HG02943 (cell line): ENCODE measurements around the gene TRIO.

Source experiments
- ATAC-seq: cut with Tn5 transposase; IDR thresholded peaks from one replicate; pipeline ENCODE4 v1.9.1; 2021; ENCODE audit warnings: mild to moderate bottlenecking, low read depth, moderate library complexity; ENCODE audit not compliant: unreplicated experiment

Gene TRIO

GRCh38 chr5:14239404-14239803 is 96.3 kb downstream of the TRIO start:
- ATAC-seq, result no peak

DNA sequence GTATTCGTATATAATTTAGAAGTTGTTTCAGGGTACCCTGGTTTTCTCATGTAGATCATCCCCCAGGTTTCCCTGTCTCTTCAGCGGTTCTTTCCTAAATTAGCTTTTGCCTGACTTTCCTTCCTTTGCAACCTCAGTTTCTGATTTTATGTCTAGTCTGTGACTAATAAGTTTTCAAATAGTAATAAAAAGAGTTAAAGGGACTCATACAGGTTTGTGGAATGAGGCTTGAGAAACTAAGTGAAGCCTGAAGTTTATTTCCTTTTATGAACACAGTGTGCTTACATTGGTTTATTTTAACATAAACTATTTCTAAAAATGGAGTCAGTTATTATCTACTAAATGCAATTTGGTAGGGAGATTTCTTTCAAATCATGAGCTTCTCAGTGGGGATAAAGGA is 96.8 kb downstream of the TRIO start:
- no peak for ATAC-seq

DNA sequence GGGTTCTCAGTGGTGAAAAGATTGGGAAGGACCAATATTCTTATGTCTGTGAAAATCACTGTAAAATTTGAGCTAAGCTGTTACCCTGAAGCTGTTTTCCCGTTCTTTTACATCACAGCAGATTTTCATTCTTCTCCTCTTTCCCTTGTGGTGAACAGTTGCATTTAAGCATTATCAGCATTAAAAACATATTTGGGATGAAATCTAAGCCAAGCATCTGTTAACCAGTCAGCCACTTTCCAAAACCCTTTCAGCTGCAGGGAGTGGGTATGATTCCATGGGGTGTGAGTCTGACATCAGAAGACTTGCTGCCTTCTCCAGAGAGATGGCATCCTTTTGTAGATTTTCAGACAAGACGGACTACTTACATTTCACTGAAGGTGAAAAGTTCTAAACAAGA is 97.2 kb downstream of the TRIO start:
- no peak for ATAC-seq

- ATAC-seq, result no peak
These were observed 98.0 kb downstream of the TRIO start for GRCh38 chr5:14241141-14241540.

GRCh38 chr5:14242447-14242846 is 99.3 kb downstream of the TRIO start:
- no peak for ATAC-seq

DNA sequence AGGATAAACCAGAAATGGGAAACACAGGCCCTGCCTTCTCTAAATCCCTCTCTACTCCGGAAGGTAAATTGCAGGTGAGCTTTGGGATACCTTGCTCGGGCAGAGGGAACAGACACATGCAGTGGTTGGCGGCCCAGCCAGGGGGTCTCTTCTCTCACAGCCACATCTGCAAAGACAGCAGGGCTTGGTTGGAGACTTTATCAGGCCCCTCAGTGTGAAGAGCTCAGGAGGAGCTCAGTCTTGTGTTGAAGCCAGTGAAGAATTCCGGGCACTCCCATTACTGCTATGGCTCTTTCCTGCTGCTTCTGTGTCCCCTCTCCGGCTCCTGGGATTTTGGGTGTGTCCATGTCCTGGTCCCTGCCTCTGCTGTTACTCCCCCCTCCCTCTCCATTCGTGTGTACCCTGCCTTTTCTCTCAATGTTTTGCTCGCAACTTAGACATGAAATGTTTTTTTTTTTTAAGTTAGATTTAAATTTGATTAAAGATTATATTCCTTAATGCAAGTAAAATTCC is 99.8 kb downstream of the TRIO start:
- no peak for ATAC-seq

- no peak for ATAC-seq
These were observed 100.6 kb downstream of the TRIO start for GRCh38 chr5:14243766-14244165.

DNA sequence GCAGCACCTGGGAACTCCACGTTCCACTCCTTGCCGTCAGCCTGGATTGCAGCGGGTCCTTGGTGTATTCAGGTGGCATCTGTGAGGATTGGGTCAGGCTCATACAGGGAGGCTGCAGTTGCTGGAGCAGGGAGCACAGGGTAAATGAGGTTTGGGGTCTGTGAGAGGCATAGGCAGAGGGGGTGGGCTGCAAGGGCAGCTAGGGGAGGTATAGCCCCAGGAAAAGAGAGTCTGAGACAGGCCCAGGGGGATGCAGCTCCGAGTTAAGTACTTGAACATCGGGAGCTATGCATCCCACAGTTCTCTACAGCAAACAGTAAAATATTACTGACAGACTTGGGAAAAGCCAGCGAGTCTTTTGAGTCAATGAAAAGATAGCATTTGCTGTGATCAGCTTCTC is 101.6 kb downstream of the TRIO start:
- no peak for ATAC-seq

- no peak for ATAC-seq
These were observed 102.2 kb downstream of the TRIO start for GRCh38 chr5:14245132-14245925.

GRCh38 chr5:14246350-14247053 is 103.4 kb downstream of the TRIO start:
- no peak for ATAC-seq

DNA sequence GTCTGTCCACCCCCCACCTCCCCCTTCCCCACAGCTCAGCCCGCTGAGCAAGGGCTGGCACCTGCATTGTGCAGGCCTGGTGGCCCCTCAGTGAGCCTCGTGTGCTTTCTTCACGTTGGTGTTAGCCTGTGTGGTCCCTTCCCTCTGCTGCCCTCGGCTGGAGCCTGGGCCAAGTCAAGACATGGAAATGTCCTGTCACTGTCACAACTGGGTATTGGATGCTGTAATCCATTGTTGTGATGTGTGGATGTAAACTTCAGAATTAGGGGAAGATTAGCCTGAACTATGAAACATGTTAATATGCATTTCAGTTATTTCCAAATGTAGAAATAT is 103.9 kb downstream of the TRIO start:
- ATAC-seq, result no peak

DNA sequence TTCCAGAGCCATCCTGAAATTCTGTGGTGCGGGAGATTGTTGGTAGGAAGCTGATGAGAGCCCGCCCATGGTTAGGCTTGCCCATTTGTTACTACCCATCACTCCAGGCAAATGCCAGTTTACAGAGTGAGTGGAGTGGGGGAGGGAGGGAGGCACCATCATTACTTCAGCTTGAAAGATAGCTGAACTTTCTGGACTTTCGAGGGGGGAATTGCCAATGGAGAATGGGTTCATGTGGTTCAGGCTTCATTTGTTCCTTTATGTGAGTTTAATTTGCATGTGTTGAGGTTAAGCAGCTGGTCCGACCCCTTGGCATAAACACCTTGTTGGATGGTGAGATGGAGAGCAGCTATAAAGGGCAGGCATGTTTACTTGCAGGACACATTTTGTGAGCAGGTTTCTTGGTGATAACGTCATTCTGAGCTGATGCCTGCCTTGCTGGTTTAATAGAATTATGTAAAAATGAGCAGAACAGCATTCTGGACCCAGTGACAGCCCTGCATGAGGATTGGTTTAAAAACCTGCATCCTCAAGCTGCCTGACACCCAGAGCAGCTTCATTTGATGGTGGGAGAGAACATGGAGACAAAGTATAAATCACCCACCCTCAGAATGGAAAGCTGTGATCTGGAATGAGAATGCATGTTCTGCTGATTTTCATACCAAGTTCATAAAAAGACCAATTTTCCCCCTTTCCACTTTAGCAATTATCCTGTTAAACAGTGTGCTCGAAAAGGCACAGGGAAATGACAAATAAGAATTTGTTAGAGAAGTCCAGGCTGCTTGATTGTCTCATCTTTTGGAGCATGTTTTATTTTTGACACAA is 106.3 kb downstream of the TRIO start:
- ATAC-seq, result no peak

DNA sequence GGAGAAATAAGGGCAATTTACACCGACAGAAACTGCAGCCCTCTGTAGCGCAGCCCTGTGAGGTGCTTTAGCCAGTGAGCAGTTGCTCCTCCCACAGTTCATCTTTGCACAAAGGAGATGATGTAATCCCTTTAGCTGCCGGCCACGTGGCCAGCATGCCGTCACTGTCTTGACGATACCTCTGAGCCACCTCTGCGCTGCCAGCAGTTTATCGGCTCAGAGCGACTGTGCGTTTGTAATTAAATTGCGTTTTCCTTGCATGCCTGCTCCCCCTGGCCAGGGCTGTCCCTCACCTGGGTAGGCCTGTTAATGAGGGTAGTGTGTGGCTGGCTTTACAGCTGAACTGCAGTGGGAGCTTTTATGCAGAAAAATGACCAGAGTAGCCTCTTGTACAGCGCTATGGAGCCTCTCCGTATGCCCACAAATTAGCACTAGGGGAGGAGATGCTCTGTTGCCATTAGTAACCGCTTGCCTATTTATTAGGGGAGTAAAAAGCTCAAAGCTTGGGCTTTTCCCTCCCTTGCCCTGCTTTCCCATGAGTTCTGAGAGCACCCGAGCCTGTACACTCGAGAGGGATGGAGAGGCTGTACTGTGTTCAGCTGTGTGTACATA is 107.0 kb downstream of the TRIO start:
- ATAC-seq, result no peak

GRCh38 chr5:14250748-14251701 is 107.9 kb downstream of the TRIO start:
- peak; percentile 45 for ATAC-seq

- ATAC-seq, result no peak
These were observed 108.6 kb downstream of the TRIO start for GRCh38 chr5:14251733-14252132.

DNA sequence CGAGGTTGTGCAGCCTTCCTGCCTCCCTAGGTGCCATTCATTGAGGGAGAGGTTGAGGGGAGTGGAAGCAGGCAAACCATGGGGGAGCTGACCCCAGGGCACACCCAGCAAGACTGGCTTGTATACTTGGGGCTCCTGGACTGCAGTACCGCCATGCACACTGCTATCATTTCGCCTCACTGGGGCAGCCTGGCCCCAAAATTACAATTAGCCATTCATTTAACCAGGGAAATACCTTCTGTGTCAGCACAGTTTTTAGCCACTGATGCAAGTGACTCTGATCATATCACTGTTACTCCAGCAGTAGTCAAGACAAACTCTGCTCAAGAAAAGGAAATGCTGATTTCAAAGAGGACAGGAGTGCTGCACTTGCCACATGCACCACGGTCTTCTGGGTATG is 109.7 kb downstream of the TRIO start:
- ATAC-seq, result no peak

GRCh38 chr5:14254686-14255085 is 111.5 kb downstream of the TRIO start:
- no peak for ATAC-seq

DNA sequence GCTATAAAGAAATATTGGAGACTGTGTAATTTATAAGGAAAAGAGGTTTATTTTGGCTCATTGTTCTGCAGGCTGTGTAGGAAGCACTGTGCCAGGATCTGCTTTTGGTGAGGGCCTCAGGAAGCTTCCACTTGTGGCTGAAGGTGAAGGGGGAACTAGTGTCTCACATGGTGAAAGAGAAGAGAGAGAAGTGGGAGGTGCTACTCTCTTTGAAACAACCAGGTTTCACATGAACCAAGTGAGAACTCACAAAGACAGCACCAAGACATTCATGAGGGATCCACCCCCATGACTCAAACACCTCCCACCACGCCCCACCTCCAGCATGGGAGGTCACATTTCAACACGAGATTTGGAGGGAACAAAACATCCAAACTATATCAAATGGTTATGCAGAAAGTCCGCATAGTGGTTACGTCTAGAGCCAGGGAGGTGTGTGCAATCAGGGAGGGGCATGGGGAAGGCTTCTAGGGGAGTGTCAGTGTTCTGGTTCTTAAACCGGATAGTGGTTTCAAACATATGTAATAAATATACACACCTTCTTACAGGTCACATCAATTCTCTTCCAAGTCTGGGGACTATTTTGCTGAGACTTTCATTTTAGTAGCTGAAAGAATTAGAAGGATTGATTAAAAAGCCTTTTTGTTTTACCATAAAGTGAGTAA is 113.0 kb downstream of the TRIO start:
- ATAC-seq, result no peak

- ATAC-seq, result no peak
These were observed 113.7 kb downstream of the TRIO start for GRCh38 chr5:14256756-14257393.
